GM18907 (cell line): ENCODE measurements around the gene GNA14.
"Not testable (repeated sequence)": the region's sequence is repeated elsewhere in the genome, so short reads cannot be mapped to it uniquely, and the experiment has no call there.

Experiments used
- ATAC-seq: cut with Tn5 transposase; IDR thresholded peaks from one replicate; pipeline ENCODE4 v1.9.1; 2021; ENCODE audit warnings: mild to moderate bottlenecking, moderate library complexity; ENCODE audit not compliant: unreplicated experiment

Gene GNA14

DNA sequence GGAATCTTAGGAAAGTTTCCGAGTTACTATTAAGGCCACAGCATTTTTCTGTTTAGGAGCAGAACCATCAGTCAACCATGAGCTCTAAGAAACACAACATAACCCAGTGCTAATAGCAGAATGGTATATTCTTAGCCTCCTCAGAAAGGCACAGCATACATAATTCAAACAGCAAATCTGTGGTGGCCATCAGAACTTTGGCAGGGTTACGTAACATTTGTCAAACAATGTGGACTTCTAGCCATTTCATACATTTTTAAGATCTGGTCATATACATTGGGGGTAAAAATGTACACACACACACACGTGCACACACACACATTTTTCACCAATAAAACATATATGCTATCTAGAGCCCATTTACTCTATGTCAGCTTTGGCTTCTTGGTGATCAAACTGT is 225.2 kb downstream of the GNA14 start:
- ATAC-seq, result no peak

DNA sequence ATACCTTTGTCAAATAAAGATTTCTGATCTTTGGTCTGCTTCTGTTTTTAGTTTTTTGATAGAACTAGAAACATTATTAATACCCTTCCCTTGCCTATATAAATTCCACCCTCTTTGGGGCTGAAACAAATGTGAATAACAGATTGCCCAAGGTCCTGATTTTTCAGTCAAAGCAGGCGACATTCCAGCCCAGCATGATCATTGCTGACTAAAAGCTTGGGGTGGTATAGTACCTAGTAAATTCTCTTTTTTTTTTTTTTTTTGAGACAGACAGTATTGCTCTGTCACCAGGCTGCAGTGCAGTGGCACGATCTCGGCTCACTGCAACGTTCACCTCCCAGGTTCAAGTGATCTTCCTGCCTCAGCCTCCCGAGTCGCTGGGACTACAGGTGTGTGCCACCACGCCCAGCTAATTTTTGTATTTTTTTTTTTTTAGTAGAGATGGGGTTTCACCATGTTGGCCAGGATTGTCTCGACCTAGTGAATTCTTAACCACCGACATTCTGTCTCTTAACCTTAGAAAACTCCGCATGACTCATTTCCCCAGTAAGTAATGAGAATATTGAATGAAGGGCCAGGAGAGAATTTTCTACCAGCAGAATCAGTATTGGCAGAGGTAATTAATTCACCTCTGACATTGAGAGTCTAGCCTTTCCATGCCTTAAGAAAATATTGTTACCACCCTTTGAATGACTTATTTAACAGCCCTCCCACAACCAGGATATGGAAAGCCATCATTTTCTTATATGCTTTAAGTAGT is 226.4 kb downstream of the GNA14 start:
- no peak for ATAC-seq

DNA sequence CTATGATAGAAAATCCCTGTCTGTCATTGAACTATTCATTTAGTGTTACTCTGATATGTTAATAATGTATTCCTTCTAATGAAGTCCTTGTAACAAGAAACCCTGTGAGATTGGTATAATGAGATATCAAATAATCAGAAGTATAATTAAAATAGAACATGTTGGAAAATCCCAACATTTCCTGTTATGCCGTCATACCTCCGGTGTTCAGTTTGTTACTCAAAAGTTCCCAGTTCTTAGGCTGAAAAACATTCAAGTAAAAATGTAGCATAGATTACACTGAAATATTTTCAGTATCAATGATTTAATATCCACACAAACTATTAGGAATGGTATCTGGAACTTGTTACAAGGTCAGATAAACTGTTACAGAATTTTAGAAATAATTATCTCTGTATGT is 227.5 kb downstream of the GNA14 start:
- no peak for ATAC-seq

DNA sequence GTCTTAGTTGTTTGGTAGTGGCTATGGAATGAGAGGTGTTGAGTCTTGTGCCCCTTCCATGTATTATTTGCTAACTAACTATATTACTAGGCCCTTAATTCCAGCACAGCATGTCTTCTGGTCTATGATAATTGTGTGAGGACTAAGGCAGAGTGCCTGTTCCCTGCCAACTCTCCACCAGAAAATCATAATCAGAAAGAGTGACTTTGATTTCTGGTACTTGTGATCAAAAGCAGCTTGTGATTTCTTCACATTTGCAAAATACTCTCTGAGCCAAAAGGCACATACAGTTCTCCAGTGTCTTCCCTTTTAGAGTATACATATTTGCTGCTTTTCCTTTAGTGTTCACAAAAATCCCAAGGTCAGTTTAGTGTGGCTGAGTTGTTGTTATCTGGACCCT is 229.9 kb downstream of the GNA14 start:
- no peak for ATAC-seq

DNA sequence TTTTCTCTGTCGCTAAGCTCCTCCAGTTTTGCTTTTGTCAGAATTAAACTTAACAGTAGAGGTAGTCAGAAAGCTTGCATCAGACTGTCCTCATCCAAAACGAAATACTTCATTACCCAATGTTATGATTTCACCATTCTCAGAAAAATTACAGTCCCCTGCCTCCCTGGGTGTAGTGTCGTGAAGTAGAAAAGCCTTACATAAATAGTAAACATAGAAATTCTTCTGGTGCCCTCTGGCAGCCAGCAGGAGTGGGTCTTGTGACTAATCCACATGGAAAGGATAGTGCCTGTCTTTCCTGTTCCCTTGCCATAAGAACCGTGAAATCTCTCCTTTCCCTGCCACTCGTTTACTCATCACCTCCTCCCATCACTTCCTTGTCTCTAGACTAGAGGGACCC is 230.6 kb downstream of the GNA14 start:
- no peak for ATAC-seq

GRCh38 chr9:77408521-77408920 is 239.6 kb downstream of the GNA14 start:
- ATAC-seq, result not testable (repeated sequence)

- ATAC-seq, result no peak
Observed at GRCh38 chr9:77403239-77403638, 244.9 kb downstream of the GNA14 start.

GRCh38 chr9:77402286-77402685 is 245.8 kb downstream of the GNA14 start:
- no peak for ATAC-seq

- no peak for ATAC-seq
Observed at GRCh38 chr9:77399964-77400363, 248.2 kb downstream of the GNA14 start.

DNA sequence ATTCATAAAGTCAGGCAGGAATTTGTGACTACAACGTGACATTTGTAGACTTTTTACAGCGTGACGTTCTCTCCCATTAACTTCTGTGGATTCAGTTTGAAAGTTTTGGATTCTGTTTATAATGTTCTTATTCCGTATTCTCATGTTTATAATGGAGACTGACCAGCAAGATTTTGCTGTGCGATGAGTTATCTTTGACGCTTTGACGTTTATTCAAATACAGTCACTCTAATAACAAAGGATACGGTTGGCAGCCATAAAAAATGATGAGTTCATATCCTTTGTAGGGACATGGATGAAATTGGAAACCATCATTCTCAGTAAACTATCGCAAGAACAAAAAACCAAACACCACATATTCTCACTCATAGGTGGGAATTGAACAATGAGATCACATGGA is 249.5 kb downstream of the GNA14 start:
- not testable (repeated sequence) for ATAC-seq

- ATAC-seq, result no peak
Observed at GRCh38 chr9:77392328-77392727, 255.8 kb downstream of the GNA14 start.

- no peak for ATAC-seq
Observed at GRCh38 chr9:77391834-77392233, 256.3 kb downstream of the GNA14 start.

- ATAC-seq, result no peak
Observed at GRCh38 chr9:77386187-77386586, 261.9 kb downstream of the GNA14 start.

GRCh38 chr9:77384406-77384805 is 263.7 kb downstream of the GNA14 start:
- ATAC-seq, result no peak

DNA sequence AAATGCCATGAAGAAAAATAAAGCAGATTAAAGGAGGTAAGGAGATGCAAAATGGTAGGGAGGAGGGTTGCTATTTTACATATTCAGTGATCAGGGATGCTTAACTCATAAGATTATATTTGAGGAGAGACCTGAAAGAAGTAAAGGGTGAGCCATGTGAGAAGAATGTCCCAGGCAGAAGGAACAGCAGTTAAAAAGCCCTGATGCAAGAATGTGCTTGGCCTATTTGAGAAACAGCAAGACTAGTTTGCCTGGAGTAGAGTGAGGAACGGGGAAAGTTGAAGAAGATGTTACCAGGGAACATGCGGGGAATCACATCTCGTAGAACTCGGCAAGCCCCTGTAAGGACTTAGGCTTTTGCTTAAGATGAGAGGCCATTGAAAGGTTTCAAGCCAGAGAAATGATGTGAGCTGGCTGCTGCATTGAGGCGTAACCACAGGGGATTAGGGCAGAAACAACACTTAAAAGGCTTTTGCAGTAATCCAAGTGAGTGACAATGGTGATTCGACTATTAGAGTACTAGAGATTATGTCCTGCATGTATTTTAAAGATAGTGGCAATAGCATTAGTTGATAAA is 272.1 kb downstream of the GNA14 start:
- ATAC-seq, result no peak

DNA sequence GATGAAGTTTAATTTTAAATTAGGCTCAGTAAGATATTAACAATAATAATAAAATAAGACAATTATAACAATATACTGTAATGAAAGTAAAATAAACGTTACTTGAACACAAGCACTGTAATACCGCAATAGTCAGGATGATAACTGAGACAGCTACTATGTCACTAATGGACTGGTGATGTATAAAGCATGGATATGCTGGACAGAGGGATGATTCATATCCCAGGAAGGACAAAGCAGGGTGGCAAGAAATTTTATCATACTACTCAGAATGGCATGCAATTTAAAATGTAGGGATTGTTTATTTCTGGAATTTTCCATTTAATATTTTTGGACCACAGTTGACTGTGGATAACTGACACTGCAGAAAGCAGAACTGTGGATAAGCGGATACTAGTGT is 273.9 kb downstream of the GNA14 start:
- ATAC-seq, result no peak
